GM19372 (cell line): ENCODE measurements around the gene ITGB6.

Source experiments
- ATAC-seq: cut with Tn5 transposase; IDR thresholded peaks from one replicate; pipeline ENCODE4 v1.9.1; 2021; ENCODE audit warnings: mild to moderate bottlenecking, low read depth, moderate library complexity; ENCODE audit not compliant: unreplicated experiment

The ITGB6 gene

GRCh38 chr2:160222546-160223283, 22.6 kb upstream of the ITGB6 start:
- no peak for ATAC-seq

GRCh38 chr2:160221391-160222276, 21.6 kb upstream of the ITGB6 start:
- no peak for ATAC-seq

- no peak for ATAC-seq
Measured at GRCh38 chr2:160220545-160221009, 20.5 kb upstream of the ITGB6 start.

GRCh38 chr2:160220026-160220425, 20.0 kb upstream of the ITGB6 start:
- ATAC-seq, result no peak

- no peak for ATAC-seq
Measured at GRCh38 chr2:160214461-160215445, 14.7 kb upstream of the ITGB6 start.

- no peak for ATAC-seq
Measured at GRCh38 chr2:160213511-160213910, 13.4 kb upstream of the ITGB6 start.

GRCh38 chr2:160210599-160211138, 10.6 kb upstream of the ITGB6 start:
- peak; percentile 95 for ATAC-seq

GRCh38 chr2:160209516-160209856, 9.4 kb upstream of the ITGB6 start:
- no peak for ATAC-seq

GRCh38 chr2:160208655-160209515, 8.8 kb upstream of the ITGB6 start:
- ATAC-seq, result no peak

- no peak for ATAC-seq
Measured at GRCh38 chr2:160207804-160208654, 8.0 kb upstream of the ITGB6 start.

GRCh38 chr2:160207271-160207670, 7.2 kb upstream of the ITGB6 start:
- ATAC-seq, result no peak

GRCh38 chr2:160206436-160206835, 6.4 kb upstream of the ITGB6 start:
- no peak for ATAC-seq

- no peak for ATAC-seq
Measured at GRCh38 chr2:160205505-160205904, 5.4 kb upstream of the ITGB6 start.

- no peak for ATAC-seq
Measured at GRCh38 chr2:160203422-160203821, 3.4 kb upstream of the ITGB6 start.

- ATAC-seq, result no peak
Measured at GRCh38 chr2:160203007-160203406, 2.9 kb upstream of the ITGB6 start.

GRCh38 chr2:160201849-160202539, 1.9 kb upstream of the ITGB6 start:
- peak; percentile 59 for ATAC-seq

GRCh38 chr2:160200921-160201320, 849 bp upstream of the ITGB6 start:
- no peak for ATAC-seq

GRCh38 chr2:160199053-160199452, 1.0 kb downstream of the ITGB6 start:
- ATAC-seq, result no peak
